ENCODE data around the gene HMMR. TPM values are rescaled to one million over a fixed set of nuclear protein-coding genes. Genes with fewer than 3 reads are reported as not detected.

Gene HMMR
- total RNA-seq, 1 donor from 2014 or later: 38.5 TPM

GRCh38 chr5:163434401-163434866 lies 26.0 kb upstream of the HMMR start:
- Mint-ChIP-seq H3K9me3 (no peaks in the 10 kb centered on the region), H3K27ac (ENCODE audit: unreplicated experiment) (no peak overlapping the region), H3K36me3 (ENCODE audit: low read depth) (no peaks in the 10 kb centered on the region), H3K27me3 (ENCODE audit: low read depth) (peaks cover 3% of the 10 kb centered on the region), H3K4me1 (peaks cover 33% of the 10 kb centered on the region), H3K4me3 (peak overlapping the region; percentile 35)
- TF ChIP-seq, protein P1, sequence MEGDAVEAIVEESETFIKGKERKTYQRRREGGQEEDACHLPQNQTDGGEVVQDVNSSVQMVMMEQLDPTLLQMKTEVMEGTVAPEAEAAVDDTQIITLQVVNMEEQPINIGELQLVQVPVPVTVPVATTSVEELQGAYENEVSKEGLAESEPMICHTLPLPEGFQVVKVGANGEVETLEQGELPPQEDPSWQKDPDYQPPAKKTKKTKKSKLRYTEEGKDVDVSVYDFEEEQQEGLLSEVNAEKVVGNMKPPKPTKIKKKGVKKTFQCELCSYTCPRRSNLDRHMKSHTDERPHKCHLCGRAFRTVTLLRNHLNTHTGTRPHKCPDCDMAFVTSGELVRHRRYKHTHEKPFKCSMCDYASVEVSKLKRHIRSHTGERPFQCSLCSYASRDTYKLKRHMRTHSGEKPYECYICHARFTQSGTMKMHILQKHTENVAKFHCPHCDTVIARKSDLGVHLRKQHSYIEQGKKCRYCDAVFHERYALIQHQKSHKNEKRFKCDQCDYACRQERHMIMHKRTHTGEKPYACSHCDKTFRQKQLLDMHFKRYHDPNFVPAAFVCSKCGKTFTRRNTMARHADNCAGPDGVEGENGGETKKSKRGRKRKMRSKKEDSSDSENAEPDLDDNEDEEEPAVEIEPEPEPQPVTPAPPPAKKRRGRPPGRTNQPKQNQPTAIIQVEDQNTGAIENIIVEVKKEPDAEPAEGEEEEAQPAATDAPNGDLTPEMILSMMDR (conservative IDR thresholded peaks at IDR 0.05): no peak
- no peak for DNase-seq (ENCODE audit: low read depth, low spot score)

- Mint-ChIP-seq H3K4me3 (peak overlapping the region; percentile 100), H3K4me1 (peaks cover 50% of the 10 kb centered on the region), H3K9me3 (no peaks in the 10 kb centered on the region), H3K27me3 (ENCODE audit: low read depth) (peaks cover 3% of the 10 kb centered on the region), H3K36me3 (ENCODE audit: low read depth) (no peaks in the 10 kb centered on the region), H3K27ac (ENCODE audit: unreplicated experiment) (peak overlapping the region; percentile 80)
- TF ChIP-seq, protein P1 (conservative IDR thresholded peaks at IDR 0.05): no peak
- no peak for DNase-seq (ENCODE audit: low read depth, low spot score)
Measured at GRCh38 chr5:163436515-163436914, 23.9 kb upstream of the HMMR start.

- TF ChIP-seq, protein P1 (conservative IDR thresholded peaks at IDR 0.05): no peak
- peaks cover 50% of the 10 kb centered on the region for H3K4me1 Mint-ChIP-seq
- peaks cover 3% of the 10 kb centered on the region for H3K27me3 Mint-ChIP-seq (ENCODE audit: low read depth)
- DNase-seq (ENCODE audit: low read depth, low spot score): no peak
- H3K4me3 Mint-ChIP-seq: peak overlapping the region; percentile 100
- peak overlapping the region; percentile 80 for H3K27ac Mint-ChIP-seq (ENCODE audit: unreplicated experiment)
- H3K36me3 Mint-ChIP-seq (ENCODE audit: low read depth): no peaks in the 10 kb centered on the region
- no peaks in the 10 kb centered on the region for H3K9me3 Mint-ChIP-seq
Measured at GRCh38 chr5:163437011-163437308, 23.5 kb upstream of the HMMR start.

DNA sequence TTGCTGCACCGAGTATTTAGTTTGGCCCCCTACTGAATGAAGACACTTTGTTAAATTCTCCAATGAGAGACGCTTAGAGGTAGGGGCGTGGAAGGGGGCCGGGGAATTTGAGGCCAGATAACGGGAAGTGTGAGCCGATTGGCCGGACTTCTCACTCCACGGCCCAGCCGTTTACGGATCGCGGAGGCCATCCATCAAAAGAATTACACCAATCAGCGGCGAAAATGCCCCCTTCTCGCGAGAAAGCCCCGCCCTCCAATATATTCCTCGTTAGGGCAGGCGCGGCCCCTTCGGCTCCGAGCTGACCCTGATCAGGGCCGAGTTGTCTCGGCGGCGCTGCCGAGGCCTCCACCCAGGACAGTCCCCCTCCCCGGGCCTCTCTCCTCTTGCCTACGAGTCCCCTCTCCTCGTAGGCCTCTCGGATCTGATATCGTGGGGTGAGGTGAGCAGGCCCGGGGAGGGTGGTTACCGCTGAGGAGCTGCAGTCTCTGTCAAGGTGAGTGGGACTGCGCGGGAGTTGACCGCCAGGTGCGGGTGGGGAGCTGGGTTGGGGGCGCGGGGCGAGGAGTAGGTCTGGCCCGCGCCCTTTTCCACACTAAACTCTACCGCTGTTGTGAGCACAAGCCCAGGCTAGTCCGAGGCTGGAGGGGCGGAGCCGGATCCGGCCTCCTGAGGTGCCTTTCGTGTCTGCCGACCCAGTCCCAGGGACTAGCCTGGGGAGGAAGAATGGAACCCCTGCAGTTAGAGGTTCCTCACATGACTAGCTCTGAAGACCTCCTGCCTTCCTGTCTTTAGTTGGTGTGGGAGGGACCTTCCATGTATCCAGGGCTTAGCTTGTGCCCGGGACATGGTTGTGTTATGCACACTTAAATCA lies 22.9 kb upstream of the HMMR start, which contains the start of gene CCNG1:
TSS of gene CCNG1 (plus strand) at position 287 of the 874 bp plus-strand sequence. CDS start 1,662 bp downstream, outside the sequence.
- TF ChIP-seq, protein P1 (conservative IDR thresholded peaks at IDR 0.05): peak; percentile 20
- peaks cover 3% of the 10 kb centered on the region for H3K27me3 Mint-ChIP-seq (ENCODE audit: low read depth)
- H3K4me1 Mint-ChIP-seq: peaks cover 50% of the 10 kb centered on the region
- H3K36me3 Mint-ChIP-seq (ENCODE audit: low read depth): peaks cover 6% of the 10 kb centered on the region
- peak within 1 kb of the TSS; percentile 100 for H3K4me3 Mint-ChIP-seq
- H3K9me3 Mint-ChIP-seq: no peaks in the 10 kb centered on the region
- peak; percentile 88 for DNase-seq (ENCODE audit: low read depth, low spot score)
- H3K27ac Mint-ChIP-seq (ENCODE audit: unreplicated experiment): peak within 1 kb of the TSS; percentile 80

GRCh38 chr5:163439092-163439425 lies 21.4 kb upstream of the HMMR start:
- no peak for DNase-seq (ENCODE audit: low read depth, low spot score)
- H3K36me3 Mint-ChIP-seq (ENCODE audit: low read depth): peaks cover 8% of the 10 kb centered on the region
- H3K27me3 Mint-ChIP-seq (ENCODE audit: low read depth): peaks cover 3% of the 10 kb centered on the region

More at GRCh38 chr5:163439092-163439425, 21.4 kb upstream of the HMMR start:
- peak overlapping the region; percentile 80 for H3K27ac Mint-ChIP-seq (ENCODE audit: unreplicated experiment)
- H3K9me3 Mint-ChIP-seq: no peaks in the 10 kb centered on the region
- TF ChIP-seq, protein P1 (conservative IDR thresholded peaks at IDR 0.05): no peak
- H3K4me3 Mint-ChIP-seq: peak overlapping the region; percentile 100
- peaks cover 50% of the 10 kb centered on the region for H3K4me1 Mint-ChIP-seq

Measured in neural crest cell (in vitro differentiated cells).